Measurements from ENCODE around the gene CEP89.
"Not testable (repeated sequence)": the region's sequence is repeated elsewhere in the genome, so short reads cannot be mapped to it uniquely, and the experiment has no call there.

The CEP89 gene

DNA sequence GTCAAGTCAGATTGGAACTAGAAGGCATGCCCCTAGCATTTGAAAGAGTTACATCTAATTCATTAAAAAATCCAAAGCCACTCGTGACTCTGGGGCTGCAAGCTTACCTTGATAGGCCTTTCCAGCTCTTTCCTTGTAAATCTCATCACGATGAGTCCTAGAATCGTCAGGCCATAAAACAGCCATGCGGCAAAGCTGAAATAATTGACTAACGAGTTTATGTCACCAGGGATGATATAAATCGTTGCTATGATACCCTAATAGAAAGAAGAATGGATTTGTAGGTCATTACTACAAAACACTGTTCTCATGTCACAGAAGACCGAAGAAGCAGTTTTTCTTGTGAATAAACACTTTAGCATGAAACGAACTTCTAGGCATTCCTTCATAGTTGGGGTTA is 129.7 kb downstream of the CEP89 start:
- H3K36me3 ChIP-seq = no peaks in the 10 kb centered on the region
- TF ChIP-seq, protein P1, sequence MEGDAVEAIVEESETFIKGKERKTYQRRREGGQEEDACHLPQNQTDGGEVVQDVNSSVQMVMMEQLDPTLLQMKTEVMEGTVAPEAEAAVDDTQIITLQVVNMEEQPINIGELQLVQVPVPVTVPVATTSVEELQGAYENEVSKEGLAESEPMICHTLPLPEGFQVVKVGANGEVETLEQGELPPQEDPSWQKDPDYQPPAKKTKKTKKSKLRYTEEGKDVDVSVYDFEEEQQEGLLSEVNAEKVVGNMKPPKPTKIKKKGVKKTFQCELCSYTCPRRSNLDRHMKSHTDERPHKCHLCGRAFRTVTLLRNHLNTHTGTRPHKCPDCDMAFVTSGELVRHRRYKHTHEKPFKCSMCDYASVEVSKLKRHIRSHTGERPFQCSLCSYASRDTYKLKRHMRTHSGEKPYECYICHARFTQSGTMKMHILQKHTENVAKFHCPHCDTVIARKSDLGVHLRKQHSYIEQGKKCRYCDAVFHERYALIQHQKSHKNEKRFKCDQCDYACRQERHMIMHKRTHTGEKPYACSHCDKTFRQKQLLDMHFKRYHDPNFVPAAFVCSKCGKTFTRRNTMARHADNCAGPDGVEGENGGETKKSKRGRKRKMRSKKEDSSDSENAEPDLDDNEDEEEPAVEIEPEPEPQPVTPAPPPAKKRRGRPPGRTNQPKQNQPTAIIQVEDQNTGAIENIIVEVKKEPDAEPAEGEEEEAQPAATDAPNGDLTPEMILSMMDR (IDR thresholded peaks at IDR 0.05; ENCODE audit: low read depth, low read length) = no peak

DNA sequence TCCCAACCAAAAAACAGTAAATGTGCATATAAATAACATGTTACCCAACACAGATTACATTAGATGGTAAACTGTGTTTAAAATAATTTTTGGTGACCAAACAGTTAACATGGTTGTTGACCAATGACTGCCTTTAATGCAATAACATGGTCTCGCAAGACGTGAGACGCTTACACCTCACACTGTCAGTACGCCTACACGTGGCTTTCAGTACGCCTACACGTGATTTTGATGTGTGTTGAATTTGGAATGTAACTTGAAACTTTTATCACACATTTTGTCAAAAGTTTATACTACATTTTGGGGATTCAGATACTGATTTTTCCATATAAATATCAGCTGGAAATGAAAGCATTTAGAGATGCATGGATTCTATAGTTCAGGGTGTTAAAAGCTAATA is 134.2 kb downstream of the CEP89 start:
- no peaks in the 10 kb centered on the region for H3K27me3 ChIP-seq
- H3K9me3 ChIP-seq = no peaks in the 10 kb centered on the region
- DNase-seq = no peak
- no peak overlapping the region for H3K4me3 ChIP-seq (ENCODE audit: low read depth, low read length)
- TF ChIP-seq, protein P1 (IDR thresholded peaks at IDR 0.05; ENCODE audit: low read depth, low read length) = no peak
- no peaks in the 10 kb centered on the region for H3K4me1 ChIP-seq
- H3K36me3 ChIP-seq = no peaks in the 10 kb centered on the region

More for the DNA sequence above, 129.7 kb downstream of the CEP89 start:
- H3K4me1 ChIP-seq = no peaks in the 10 kb centered on the region
- H3K4me3 ChIP-seq (ENCODE audit: low read depth, low read length) = no peak overlapping the region
- H3K27me3 ChIP-seq = no peaks in the 10 kb centered on the region
- H3K9me3 ChIP-seq = no peaks in the 10 kb centered on the region
- DNase-seq = no peak

DNA sequence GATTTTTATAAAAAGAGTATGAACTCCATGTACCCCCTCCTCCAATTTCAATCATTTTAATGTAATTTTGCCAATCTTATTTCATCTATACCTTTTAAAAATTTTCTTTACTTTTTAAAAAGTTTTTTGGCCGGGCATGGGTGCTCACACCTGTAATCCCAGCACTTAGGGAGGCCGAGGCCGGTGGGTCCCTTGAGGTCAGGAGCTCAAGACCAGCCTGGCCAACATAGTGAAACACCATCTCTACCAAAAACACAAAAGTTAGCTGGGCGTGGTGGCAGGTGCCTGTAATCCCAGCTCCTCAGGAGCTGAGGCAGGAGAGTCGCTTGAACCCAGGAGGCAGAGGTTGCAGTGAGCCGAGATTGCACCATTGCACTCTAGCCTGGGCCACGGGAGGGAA is 138.4 kb downstream of the CEP89 start:
- H3K4me1 ChIP-seq; H3K36me3 ChIP-seq; H3K9me3 ChIP-seq; DNase-seq; H3K27me3 ChIP-seq; H3K4me3 ChIP-seq (ENCODE audit: low read depth, low read length): not testable (repeated sequence)

DNA sequence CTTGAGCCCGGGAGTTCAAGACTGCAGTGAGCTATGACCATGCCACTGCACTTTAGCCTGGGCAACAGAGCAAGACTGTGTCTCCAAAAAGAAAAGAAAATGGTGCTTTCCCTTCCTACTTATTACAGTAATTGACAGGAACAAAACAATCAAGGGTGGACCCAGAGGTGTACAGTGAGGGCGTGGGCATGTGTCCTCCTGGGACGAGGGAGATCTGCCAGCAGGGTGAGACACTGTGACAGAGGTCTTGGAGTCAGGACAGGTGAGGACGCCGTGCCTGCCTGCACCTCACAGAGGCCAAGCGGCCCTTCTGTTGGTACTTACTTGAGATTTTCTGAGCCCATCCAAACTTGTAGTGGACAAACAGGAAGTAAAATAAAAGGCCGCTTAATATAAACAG is 138.9 kb downstream of the CEP89 start:
- not testable (repeated sequence) for H3K27me3 ChIP-seq; H3K4me1 ChIP-seq; H3K36me3 ChIP-seq; H3K4me3 ChIP-seq (ENCODE audit: low read depth, low read length); H3K9me3 ChIP-seq; DNase-seq

DNA sequence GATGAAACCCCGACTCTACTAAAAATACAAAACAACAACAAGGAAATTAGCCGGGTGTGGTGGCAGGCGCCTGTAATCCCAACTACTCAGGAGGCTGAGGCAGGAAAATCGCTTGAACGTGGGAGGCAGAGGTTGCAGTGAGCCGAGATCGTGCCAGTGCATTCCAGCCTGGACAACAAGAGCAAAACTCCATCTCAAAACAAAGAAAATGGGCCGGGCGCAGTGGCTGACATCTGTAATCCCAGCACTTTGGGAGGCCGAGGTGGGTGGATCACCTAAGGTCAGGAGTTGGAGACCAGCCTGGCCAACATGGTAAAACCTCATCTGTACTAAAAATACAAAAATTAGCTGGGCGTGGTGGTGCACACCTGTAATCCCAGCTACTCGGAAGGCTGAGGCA is 139.7 kb downstream of the CEP89 start:
- not testable (repeated sequence) for H3K4me1 ChIP-seq; H3K9me3 ChIP-seq; H3K27me3 ChIP-seq; H3K36me3 ChIP-seq; DNase-seq; H3K4me3 ChIP-seq (ENCODE audit: low read depth, low read length)

DNA sequence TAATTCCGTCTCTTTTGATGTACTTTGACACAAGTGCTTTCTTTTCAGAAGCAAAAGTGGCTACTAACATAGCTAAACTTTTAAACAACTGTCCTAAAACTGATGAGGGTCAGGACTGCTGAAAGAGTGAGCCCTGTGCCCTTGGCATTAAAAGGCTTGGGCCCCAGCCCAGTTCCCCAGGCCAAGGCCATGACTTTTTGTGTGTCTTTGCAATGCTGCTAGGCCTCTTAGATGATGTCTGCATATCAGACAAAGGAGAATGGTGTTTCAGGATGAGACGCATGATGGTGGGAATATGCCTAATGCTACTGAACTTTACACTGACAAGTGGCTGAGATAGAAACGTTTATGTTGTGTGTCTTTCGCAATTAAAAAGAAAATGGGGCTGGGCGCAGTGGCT is 140.1 kb downstream of the CEP89 start:
- Histone ChIP-seq H3K27me3 (no peaks in the 10 kb centered on the region), H3K9me3 (no peaks in the 10 kb centered on the region), H3K36me3 (no peaks in the 10 kb centered on the region), H3K4me3 (ENCODE audit: low read depth, low read length) (no peak overlapping the region), H3K4me1 (no peaks in the 10 kb centered on the region)
- TF ChIP-seq, protein P1 (IDR thresholded peaks at IDR 0.05; ENCODE audit: low read depth, low read length) = no peak
- no peak for DNase-seq

DNA sequence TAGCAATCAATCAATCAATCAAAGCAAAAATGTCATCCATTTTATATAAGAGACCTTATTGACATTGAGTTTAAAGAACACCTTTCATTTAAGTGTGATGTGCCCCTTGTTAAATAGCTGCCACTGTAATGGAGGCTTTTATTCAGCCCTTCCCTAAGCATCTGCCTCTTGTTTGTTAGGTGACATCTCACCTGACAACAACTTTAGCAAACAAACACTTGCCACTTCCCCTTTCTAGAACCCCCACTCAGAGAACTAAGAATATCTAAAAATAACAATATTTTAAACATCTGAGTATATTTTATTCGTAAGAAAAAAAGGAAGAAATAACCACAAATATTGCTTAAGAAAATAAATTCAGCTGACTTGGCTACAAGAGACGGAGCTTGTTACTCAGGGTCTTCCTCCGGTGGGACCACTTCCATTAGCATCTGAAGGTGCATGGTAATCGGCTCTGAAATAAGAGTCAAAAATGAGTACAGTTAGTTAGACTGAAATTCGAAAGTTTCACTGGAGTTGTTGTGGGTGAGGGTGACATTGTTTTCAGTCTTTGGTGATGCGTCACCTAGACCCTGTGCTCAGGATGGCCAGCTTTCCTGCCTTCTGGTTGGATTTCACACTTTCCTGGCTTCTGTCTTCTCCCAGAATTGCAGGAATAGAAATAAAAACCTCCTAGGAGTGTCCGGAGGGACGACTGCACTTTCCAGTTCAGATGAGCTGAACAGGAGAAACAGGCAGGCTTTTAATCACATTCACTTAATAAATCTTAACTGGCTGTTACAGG is 141.3 kb downstream of the CEP89 start:
- Histone ChIP-seq H3K4me3 (ENCODE audit: low read depth, low read length) (no peak overlapping the region), H3K9me3 (no peaks in the 10 kb centered on the region), H3K36me3 (no peaks in the 10 kb centered on the region), H3K27me3 (no peaks in the 10 kb centered on the region), H3K4me1 (no peaks in the 10 kb centered on the region)
- TF ChIP-seq, protein P1 (IDR thresholded peaks at IDR 0.05; ENCODE audit: low read depth, low read length) = no peak
- DNase-seq = no peak
